Measurements from ENCODE around the gene MYPOP. TPM values are rescaled to one million over a fixed set of nuclear protein-coding genes. Genes with fewer than 3 reads are reported as not detected.

MYPOP gene
- total and polyA plus RNA-seq, 9 of the 15 experiments (the other 6 are each of a cell fraction or from before 2014, with no cell fraction given): 0.32 to 7.6 (median 1.6) TPM

DNA sequence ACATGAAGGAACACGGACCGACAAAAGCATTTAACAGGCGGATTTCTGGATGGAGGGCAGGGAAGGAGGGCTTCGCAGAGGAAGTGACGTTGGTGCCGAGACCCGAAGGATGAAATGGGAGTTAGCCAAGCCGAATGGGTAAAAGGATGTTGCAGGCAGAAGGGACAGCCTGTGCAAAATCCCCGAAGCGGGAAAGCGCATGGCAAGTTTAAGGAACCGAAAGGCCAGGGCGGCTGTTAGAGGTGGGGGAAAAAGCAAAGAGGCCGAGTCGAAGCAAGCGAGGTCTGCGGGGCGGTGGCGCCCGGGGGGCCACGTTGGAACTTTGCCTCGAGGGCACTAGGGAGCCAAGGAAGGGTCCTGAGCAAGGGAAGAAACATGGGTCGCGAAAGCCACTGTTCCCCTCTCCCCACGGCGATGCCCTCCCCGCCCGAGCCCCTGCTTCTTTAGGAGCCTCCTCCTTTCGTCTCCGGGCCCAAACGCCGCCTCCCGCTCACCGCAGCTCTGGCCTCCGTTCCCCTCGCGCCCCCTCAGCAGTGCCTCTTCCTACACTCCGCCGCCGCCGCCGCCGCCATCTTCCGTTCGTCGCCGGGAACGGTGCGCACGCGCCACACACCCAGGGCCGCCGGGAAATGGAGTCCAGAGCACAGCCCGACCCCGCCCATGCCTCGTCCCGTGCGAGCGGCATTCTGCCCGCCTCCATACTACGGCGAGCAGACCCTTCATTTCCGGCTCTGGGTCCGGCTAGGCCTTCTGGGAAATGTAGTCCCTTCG is 39.7 kb downstream of the MYPOP start, which contains the start of gene SYMPK:
Gene SYMPK (minus strand): TSS at position 584 of the 771 bp plus-strand sequence. CDS start 8,652 bp downstream, outside the sequence.
- FAIRE-seq: peak; percentile 98
- Histone ChIP-seq H3K27ac (ENCODE audit: extremely low read depth, low read depth, low read length) (peak within 1 kb of the TSS; percentile 86), H3K9me3 (replicated peaks; ENCODE audit: control insufficient read depth, insufficient read depth, low read depth, low read length) (no peaks in the 10 kb centered on the region), H3K9ac (ENCODE audit: insufficient read depth in 1 of 2, low read depth in 2 of 2, low read length in 2 of 2) (peak within 1 kb of the TSS; percentile 94 to 96), H3K36me3 (ENCODE audit: control insufficient read depth, insufficient read depth, low read length) (peaks cover 33% of the 10 kb centered on the region), H4K20me1 (replicated peaks; ENCODE audit: control insufficient read depth, insufficient read depth, low read length) (no peaks in the 10 kb centered on the region), H3K9me1 (ENCODE audit: control insufficient read depth, insufficient read depth, low read length) (peaks cover 2% of the 10 kb centered on the region), H3K4me1 (replicated peaks in 1 of 2; ENCODE audit: control insufficient read depth in 2 of 2, insufficient read depth in 2 of 2, low read length in 2 of 2) (peaks cover 23 to 45% of the 10 kb centered on the region in 2 experiments), H3K27me3 (ENCODE audit: control insufficient read depth in 2 of 2, insufficient read depth in 2 of 2, low read length in 2 of 2) (no peaks in the 10 kb centered on the region), H3K4me3 (peak within 1 kb of the TSS; percentile 95), H3K4me2 (ENCODE audit: insufficient read depth, low read length) (peak within 1 kb of the TSS; percentile 100), H3K79me2 (ENCODE audit: control insufficient read depth, insufficient read depth, low read length) (peaks cover 64% of the 10 kb centered on the region), H2AFZ (ENCODE audit: low read depth, low read length) (peak within 1 kb of the TSS; percentile 99)
- ChIA-PET CTCF (ENCODE audit: low intra/inter-chr PET ratio) (interaction anchor here (0.5 to 5.5 kb wide), 4 partner anchors 19 to 214 kb away, joined by 5 to 102 read pairs (median 10); partner anchors contain the start of gene IRF2BP1), POLR2A (interaction anchor here (0.6 to 2.5 kb wide), 14 partner anchors 9 to 988 kb away, joined by 3 to 11 read pairs (median 4); partner anchors contain the start of genes AP2S1 and MYPOP)
- WGBS (ENCODE audit: insufficient coverage, low coverage, missing lambda C conversion rate): under 1% methylated on average over 60 of the region's 65 CpGs
- in situ Hi-C loops (cut with MboI): no loop called here
- TSS peak; percentile 61 for BruUV-seq (replicated peaks)
- peak; percentile 95 for ATAC-seq
- DNase-seq (ENCODE audit: extremely low read depth in 1 of 4, low spot score in 3 of 4): peak; percentile 96 to 99 (median 98)
- intact Hi-C loops (cut with micrococcal nuclease): loop anchor here (1.0 kb wide), 2 partner anchors 21 to 40 kb away; partner anchors contain the start of gene MYPOP
- TF ChIP-seq IRF2 (CRISPR knock-in tag; IDR thresholded peaks at IDR 0.05) (no peak), ZNF23 (CRISPR knock-in tag; IDR thresholded peaks at IDR 0.05) (no peak), SP1 (CRISPR knock-in tag; IDR thresholded peaks at IDR 0.05) (peak; percentile 94), MEIS2 (IDR thresholded peaks at IDR 0.05; ENCODE audit: partially characterized antibody) (peak; percentile 78), ZNF707 (CRISPR knock-in tag; conservative IDR thresholded peaks at IDR 0.05) (no peak), SIX5 (IDR thresholded peaks at IDR 0.05; ENCODE audit: borderline replicate concordance in 1 of 2, insufficient read depth in 1 of 2, low read depth in 1 of 2, low read length in 2 of 2) (peak; percentile 97 to 98), MXI1 (IDR thresholded peaks at IDR 0.05; ENCODE audit: low read depth, low read length) (no peak), ZNF217 (CRISPR knock-in tag; IDR thresholded peaks at IDR 0.05) (no peak)
- TF ChIP-seq, protein P1, sequence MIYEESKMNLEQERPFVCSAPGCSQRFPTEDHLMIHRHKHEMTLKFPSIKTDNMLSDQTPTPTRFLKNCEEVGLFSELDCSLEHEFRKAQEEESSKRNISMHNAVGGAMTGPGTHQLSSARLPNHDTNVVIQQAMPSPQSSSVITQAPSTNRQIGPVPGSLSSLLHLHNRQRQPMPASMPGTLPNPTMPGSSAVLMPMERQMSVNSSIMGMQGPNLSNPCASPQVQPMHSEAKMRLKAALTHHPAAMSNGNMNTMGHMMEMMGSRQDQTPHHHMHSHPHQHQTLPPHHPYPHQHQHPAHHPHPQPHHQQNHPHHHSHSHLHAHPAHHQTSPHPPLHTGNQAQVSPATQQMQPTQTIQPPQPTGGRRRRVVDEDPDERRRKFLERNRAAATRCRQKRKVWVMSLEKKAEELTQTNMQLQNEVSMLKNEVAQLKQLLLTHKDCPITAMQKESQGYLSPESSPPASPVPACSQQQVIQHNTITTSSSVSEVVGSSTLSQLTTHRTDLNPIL (CRISPR knock-in tag; IDR thresholded peaks at IDR 0.05): no peak
- TF ChIP-seq, protein P2, sequence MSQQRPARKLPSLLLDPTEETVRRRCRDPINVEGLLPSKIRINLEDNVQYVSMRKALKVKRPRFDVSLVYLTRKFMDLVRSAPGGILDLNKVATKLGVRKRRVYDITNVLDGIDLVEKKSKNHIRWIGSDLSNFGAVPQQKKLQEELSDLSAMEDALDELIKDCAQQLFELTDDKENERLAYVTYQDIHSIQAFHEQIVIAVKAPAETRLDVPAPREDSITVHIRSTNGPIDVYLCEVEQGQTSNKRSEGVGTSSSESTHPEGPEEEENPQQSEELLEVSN (IDR thresholded peaks at IDR 0.05; ENCODE audit: borderline replicate concordance in 1 of 2, extremely low read depth in 1 of 2, insufficient read depth in 1 of 2, insufficient read length in 1 of 2, low read depth in 1 of 2, low read length in 1 of 2, poor library complexity in 1 of 2, severe bottlenecking in 1 of 2): no peak
- TF ChIP-seq, protein P3, sequence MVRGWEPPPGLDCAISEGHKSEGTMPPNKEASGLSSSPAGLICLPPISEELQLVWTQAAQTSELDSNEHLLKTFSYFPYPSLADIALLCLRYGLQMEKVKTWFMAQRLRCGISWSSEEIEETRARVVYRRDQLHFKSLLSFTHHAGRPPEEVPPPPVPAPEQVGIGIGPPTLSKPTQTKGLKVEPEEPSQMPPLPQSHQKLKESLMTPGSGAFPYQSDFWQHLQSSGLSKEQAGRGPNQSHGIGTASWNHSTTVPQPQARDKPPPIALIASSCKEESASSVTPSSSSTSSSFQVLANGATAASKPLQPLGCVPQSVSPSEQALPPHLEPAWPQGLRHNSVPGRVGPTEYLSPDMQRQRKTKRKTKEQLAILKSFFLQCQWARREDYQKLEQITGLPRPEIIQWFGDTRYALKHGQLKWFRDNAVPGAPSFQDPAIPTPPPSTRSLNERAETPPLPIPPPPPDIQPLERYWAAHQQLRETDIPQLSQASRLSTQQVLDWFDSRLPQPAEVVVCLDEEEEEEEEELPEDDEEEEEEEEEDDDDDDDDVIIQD (CRISPR knock-in tag; IDR thresholded peaks at IDR 0.05): no peak
- TF ChIP-seq, protein P4, sequence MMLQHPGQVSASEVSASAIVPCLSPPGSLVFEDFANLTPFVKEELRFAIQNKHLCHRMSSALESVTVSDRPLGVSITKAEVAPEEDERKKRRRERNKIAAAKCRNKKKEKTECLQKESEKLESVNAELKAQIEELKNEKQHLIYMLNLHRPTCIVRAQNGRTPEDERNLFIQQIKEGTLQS (IDR thresholded peaks at IDR 0.05): no peak
- TF ChIP-seq, protein P4 (CRISPR knock-in tag; conservative IDR thresholded peaks at IDR 0.05): 0 out of 2 replicates have a peak, but pooled peaks have one; percentile 36
- TF ChIP-seq, protein P5, sequence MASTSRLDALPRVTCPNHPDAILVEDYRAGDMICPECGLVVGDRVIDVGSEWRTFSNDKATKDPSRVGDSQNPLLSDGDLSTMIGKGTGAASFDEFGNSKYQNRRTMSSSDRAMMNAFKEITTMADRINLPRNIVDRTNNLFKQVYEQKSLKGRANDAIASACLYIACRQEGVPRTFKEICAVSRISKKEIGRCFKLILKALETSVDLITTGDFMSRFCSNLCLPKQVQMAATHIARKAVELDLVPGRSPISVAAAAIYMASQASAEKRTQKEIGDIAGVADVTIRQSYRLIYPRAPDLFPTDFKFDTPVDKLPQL (IDR thresholded peaks at IDR 0.05; ENCODE audit: extremely low read depth, insufficient read length): no peak
